Endothelial cell of umbilical vein (primary cell): ENCODE data around the gene DISP2. TPM values are rescaled to one million over a fixed set of nuclear protein-coding genes. Genes with fewer than 3 reads are reported as not detected.

Source experiments
- BruUV-seq: library from RNA; stranded (reverse); fragments of 400-500 nt; replicated peaks from 2 replicates; lab custom pipeline; 2021; lab: Mats Ljungman, UMichigan
- CTCF ChIA-PET: fragments of 300-600, 350-600 bp; sonication (Branson Sonifier 250); formaldehyde crosslinking; loops from one replicate; lab custom pipeline; 2021; ENCODE audit warnings: antibody characterized with exemption, inconsistent platforms; lab: Charles Lee
- POLR2A ChIA-PET: fragments of 300-600, 350-600 bp; sonication (Branson Sonifier 250); formaldehyde crosslinking; loops from one replicate; lab custom pipeline; 2021; ENCODE audit warnings: antibody characterized with exemption, inconsistent platforms; lab: Charles Lee
- DNase-seq: peaks from one replicate; pipeline ENCODE4 v3.0.0-alpha.2; 2011; ENCODE audit warnings: low read depth, low spot score
- FAIRE-seq: peaks from 2 replicates; lab custom pipeline; 2011; peaks lifted over from hg19 to GRCh38; lab: Jason Lieb, UNC
- H2AFZ ChIP-seq: 2 replicates; pipeline ENCODE4 v1.6.0; 2012; ENCODE audit warnings: low read depth, low read length, control low read depth, inconsistent platforms
- H3K27ac ChIP-seq: 2 replicates; pipeline ENCODE4 v1.5.1; 2011; ENCODE audit warnings: low read depth, mild to moderate bottlenecking, control low read depth, low read length, moderate library complexity; ENCODE audit not compliant: insufficient read depth
- H3K27me3 ChIP-seq, 2 experiments: 2 replicates each; pipeline versions ENCODE4 v1.6.0 to v1.6.1; 2011; ENCODE audit warnings: low read length in 2 of 2, mixed read lengths in 1 of 2; ENCODE audit not compliant: control insufficient read depth in 2 of 2, insufficient read depth in 2 of 2
- H3K36me3 ChIP-seq, 2 experiments: 2 replicates in 1 of 2; 3 replicates in 1 of 2; pipeline ENCODE4 v1.5.1; 2011; ENCODE audit warnings: low read length in 2 of 2, mild to moderate bottlenecking in 1 of 2, moderate library complexity in 1 of 2; ENCODE audit not compliant: control insufficient read depth in 2 of 2, insufficient read depth in 2 of 2; ENCODE audit errors: extremely low read depth in 1 of 2
- H3K4me1 ChIP-seq: 3 replicates; pipeline ENCODE4 v1.5.1; 2011; ENCODE audit warnings: mild to moderate bottlenecking, low read length; ENCODE audit not compliant: control insufficient read depth, insufficient read depth; ENCODE audit errors: extremely low read depth
- H3K4me2 ChIP-seq: 2 replicates; pipeline ENCODE4 v1.6.1; 2011; ENCODE audit warnings: low read length, control low read depth, mixed read lengths; ENCODE audit not compliant: insufficient read depth
- H3K4me3 ChIP-seq, 3 experiments: fragments of 200-600 bp in 1 of 3; sonication (generic), shearing (Covaris generic) in 1 of 3; replicated peaks in 1 of 3; 2 replicates each; pipeline ENCODE4 v1.5.1; 2011 to 2016; ENCODE audit warnings: control low read depth in 3 of 3, low read length in 3 of 3, mild to moderate bottlenecking in 2 of 3, inconsistent platforms in 1 of 3, low read depth in 1 of 3, moderate library complexity in 1 of 3; ENCODE audit not compliant: insufficient read depth in 1 of 3
- H3K79me2 ChIP-seq: 2 replicates; pipeline ENCODE4 v1.6.0; 2012; ENCODE audit warnings: low read length, inconsistent platforms; ENCODE audit not compliant: control insufficient read depth, insufficient read depth
- H3K9ac ChIP-seq: replicated peaks from 2 replicates; pipeline ENCODE3; 2011; ENCODE audit warnings: low read length, control low read depth; ENCODE audit not compliant: insufficient read depth; ENCODE audit errors: extremely low read depth
- H3K9me1 ChIP-seq: replicated peaks from 3 replicates; pipeline ENCODE4 v1.6.0; 2011; ENCODE audit warnings: mild to moderate bottlenecking, low read length; ENCODE audit not compliant: control insufficient read depth, insufficient read depth; ENCODE audit errors: extremely low read depth
- H3K9me3 ChIP-seq: replicated peaks from 2 replicates; pipeline ENCODE4 v1.5.1; 2012; ENCODE audit warnings: low read length, inconsistent platforms; ENCODE audit not compliant: control insufficient read depth, insufficient read depth
- H4K20me1 ChIP-seq: replicated peaks from 2 replicates; pipeline ENCODE3; 2011; ENCODE audit warnings: mild to moderate bottlenecking, low read length; ENCODE audit not compliant: control insufficient read depth, insufficient read depth; ENCODE audit errors: extremely low read depth
- CTCF ChIP-seq, 2 donors: IDR thresholded peaks; 1 replicate in 1 of 2; 2 replicates in 1 of 2; pipeline ENCODE4 v1.5.1; 2011; ENCODE audit warnings: low read length in 2 of 2, mild to moderate bottlenecking in 2 of 2, moderate library complexity in 2 of 2, control low read depth in 1 of 2, inconsistent platforms in 1 of 2, low read depth in 1 of 2; ENCODE audit not compliant: insufficient read depth in 1 of 2; ENCODE audit errors: extremely low read depth in 1 of 2
- EZH2 ChIP-seq: IDR thresholded peaks from 2 replicates; pipeline ENCODE4 v1.6.1; 2012; ENCODE audit warnings: borderline replicate concordance, low read depth, mild to moderate bottlenecking, moderate library complexity, low read length, inconsistent platforms; ENCODE audit not compliant: severe bottlenecking
- FOS ChIP-seq: IDR thresholded peaks from 2 replicates; pipeline ENCODE4 v1.6.1; 2011; ENCODE audit warnings: mild to moderate bottlenecking, low read length, moderate library complexity, borderline replicate concordance; ENCODE audit not compliant: insufficient read depth
- GATA2 ChIP-seq: IDR thresholded peaks from 2 replicates; pipeline ENCODE4 v1.7.0; 2011; ENCODE audit warnings: low read depth, mild to moderate bottlenecking, moderate library complexity, mixed read lengths, low read length; ENCODE audit not compliant: insufficient read length, insufficient read depth
- JUN ChIP-seq: IDR thresholded peaks from 2 replicates; pipeline ENCODE4 v1.6.1; 2011; ENCODE audit warnings: borderline replicate concordance, low read depth; ENCODE audit not compliant: insufficient read length, insufficient read depth
- MAX ChIP-seq: IDR thresholded peaks from 2 replicates; pipeline ENCODE4 v1.6.1; 2011; ENCODE audit not compliant: insufficient read depth, insufficient read length
- MYC ChIP-seq: IDR thresholded peaks from one replicate; pipeline ENCODE4 v1.6.1; 2011; ENCODE audit warnings: mild to moderate bottlenecking, low read depth, low read length
- POLR2A ChIP-seq: IDR thresholded peaks from 2 replicates; pipeline ENCODE4 v1.6.1; 2012; ENCODE audit warnings: low read depth, mild to moderate bottlenecking, control low read depth, low read length
- POLR2AphosphoS5 ChIP-seq: IDR thresholded peaks from 2 replicates; pipeline ENCODE4 v1.6.1; 2012; ENCODE audit warnings: low read depth, mild to moderate bottlenecking, control low read depth, low read length, moderate library complexity; ENCODE audit not compliant: insufficient read depth
- dilution Hi-C: fragments of 300-500 bp; cut with MboI; formaldehyde crosslinking; loops from one replicate; pipeline ENCODE4 v1.15.0; 2019; ENCODE audit warnings: low sequenced_read_pairs; ENCODE audit not compliant: extremely low pct_ligation_motif_present
- intact Hi-C: fragments of 100-400 bp; cut with micrococcal nuclease; formaldehyde crosslinking; loops from one replicate; pipeline ENCODE4 v1.10.0; 2022
- polyA plus RNA-seq, 4 experiments: library from polyadenylated mRNA; depleted of rRNA in 3 of 4; stranded (reverse) in 3 of 4; unstranded in 1 of 4; fragments of >200 nt; gene quantifications; 2 replicates each; pipeline versions ENCODE4 v1.2.1 to v1.2.3, GENCODE V29; 2011 to 2012; ENCODE audit warnings: missing spikeins in 1 of 4
- total RNA-seq: library from RNA; stranded (reverse); gene quantifications from 2 replicates; pipeline ENCODE4 v1.2.3, GENCODE V29; 2021

Gene DISP2
- total and polyA plus RNA-seq, 2 donors (not counting 3 experiments of a cell fraction or from before 2014, with no cell fraction given): 0.10 to 1.2 TPM

GRCh38 chr15:40427188-40427587 lies 69.2 kb downstream of the DISP2 start:
- Histone ChIP-seq H3K79me2 (no peaks in the 10 kb centered on the region), H2AFZ (no peak overlapping the region), H3K27ac (no peak overlapping the region), H3K9ac (no peak overlapping the region), H3K4me3 (no peak overlapping the region), H3K4me1 (no peaks in the 10 kb centered on the region), H3K4me2 (no peak overlapping the region), H4K20me1 (no peaks in the 10 kb centered on the region), H3K36me3 (no peaks in the 10 kb centered on the region), H3K9me3 (no peaks in the 10 kb centered on the region), H3K9me1 (no peaks in the 10 kb centered on the region), H3K27me3 (peaks cover 6 to 12% of the 10 kb centered on the region in 2 experiments)
- dilution Hi-C loops (no loop called here), intact Hi-C loops (no loop called here)
- ChIA-PET POLR2A (no interaction called here), CTCF (interaction anchor here (2.0 kb wide), 1 partner anchor 83 kb away, joined by 8 read pairs; no protein-coding TSS in a partner anchor)
- no peak for TF ChIP-seq JUN
- no peak for TF ChIP-seq MAX
- TF ChIP-seq CTCF (IDR thresholded peaks at IDR 0.05; ENCODE audit: extremely low read depth in 1 of 2, insufficient read depth in 1 of 2, low read depth in 1 of 2, low read length in 2 of 2): no peak
- TF ChIP-seq POLR2AphosphoS5: no peak
- TF ChIP-seq EZH2: no peak
- no peak for TF ChIP-seq POLR2A
- TF ChIP-seq FOS: no peak
- TF ChIP-seq GATA2: no peak
- no peak for TF ChIP-seq MYC
- FAIRE-seq: no peak
- no TSS peak for BruUV-seq
- DNase-seq: no peak
